NT2/D1 (cell line): ENCODE results near the gene CCDC38.

Experiments used
- SUZ12 ChIP-seq: IDR thresholded peaks from 2 replicates; pipeline ENCODE4 v1.6.1; 2011; ENCODE audit not compliant: insufficient read length, insufficient read depth; ENCODE audit errors: extremely low read depth
- YY1 ChIP-seq: IDR thresholded peaks from 2 replicates; pipeline ENCODE4 v1.6.1; 2011; ENCODE audit not compliant: insufficient read length, insufficient read depth

- TF ChIP-seq YY1 (no peak), SUZ12 (no peak)
Observed at GRCh38 chr12:95970905-95971304, 28.5 kb upstream of the CCDC38 start.
